Endothelial cell (in vitro differentiated cells): ENCODE measurements around the gene MSRB3. TPM values are rescaled to one million over a fixed set of nuclear protein-coding genes. Genes with fewer than 3 reads are reported as not detected.

Experiments used
- DNase-seq: peaks from one replicate; pipeline ENCODE4 v3.0.0; 2021; ENCODE audit warnings: low spot score
- H3K27ac Mint-ChIP-seq: one replicate; pipeline ENCODE4 v1.8.0; 2021; ENCODE audit warnings: mixed read lengths, inconsistent platforms; ENCODE audit not compliant: unreplicated experiment
- H3K27me3 Mint-ChIP-seq: one replicate; pipeline ENCODE4 v1.8.0; 2021; ENCODE audit warnings: mild to moderate bottlenecking, moderate library complexity, mixed read lengths, inconsistent platforms; ENCODE audit not compliant: unreplicated experiment
- H3K36me3 Mint-ChIP-seq: one replicate; pipeline ENCODE4 v1.8.0; 2021; ENCODE audit warnings: mild to moderate bottlenecking, low read depth, mixed read lengths, inconsistent platforms; ENCODE audit not compliant: unreplicated experiment
- H3K4me1 Mint-ChIP-seq: one replicate; pipeline ENCODE4 v1.8.0; 2021; ENCODE audit warnings: mild to moderate bottlenecking, mixed read lengths, inconsistent platforms; ENCODE audit not compliant: unreplicated experiment
- H3K4me3 Mint-ChIP-seq: one replicate; pipeline ENCODE4 v1.8.0; 2021; ENCODE audit warnings: mild to moderate bottlenecking, mixed read lengths, inconsistent platforms; ENCODE audit not compliant: unreplicated experiment
- H3K9me3 Mint-ChIP-seq: one replicate; pipeline ENCODE4 v1.8.0; 2021; ENCODE audit warnings: mixed read lengths, inconsistent platforms; ENCODE audit not compliant: unreplicated experiment
- CTCF ChIP-seq: fragments of 200-600 bp; sonication (generic); IDR thresholded peaks from one replicate; pipeline ENCODE4 v1.5.0; 2021; ENCODE audit warnings: antibody characterized with exemption; ENCODE audit not compliant: unreplicated experiment
- total RNA-seq: library from RNA; stranded (reverse); fragmentation: NEBNext Ultra II Directional; extraction: Animal tissue kit (Norgen Biotek cat#: 25700); gene quantifications from one replicate; pipeline ENCODE4 v1.2.1, GENCODE V29; 2021; ENCODE audit not compliant: unreplicated experiment

MSRB3 gene
- total RNA-seq, 1 donor from 2014 or later: 19.9 TPM

- no peak for TF ChIP-seq CTCF
Measured at GRCh38 chr12:65463082-65463481, 184.6 kb downstream of the MSRB3 start.

GRCh38 chr12:65463611-65464010 is 185.1 kb downstream of the MSRB3 start:
- Mint-ChIP-seq H3K27me3 (no peaks in the 10 kb centered on the region), H3K4me1 (no peaks in the 10 kb centered on the region)

More at GRCh38 chr12:65463082-65463481, 184.6 kb downstream of the MSRB3 start:
- no peaks in the 10 kb centered on the region for H3K27me3 Mint-ChIP-seq
- no peaks in the 10 kb centered on the region for H3K9me3 Mint-ChIP-seq
- H3K4me3 Mint-ChIP-seq: no peak overlapping the region
- no peak for DNase-seq
- H3K4me1 Mint-ChIP-seq: no peaks in the 10 kb centered on the region
- no peak overlapping the region for H3K27ac Mint-ChIP-seq
- no peaks in the 10 kb centered on the region for H3K36me3 Mint-ChIP-seq

GRCh38 chr12:65464930-65465329 is 186.4 kb downstream of the MSRB3 start:
- Mint-ChIP-seq H3K9me3 (no peaks in the 10 kb centered on the region), H3K27me3 (peaks cover 2% of the 10 kb centered on the region), H3K36me3 (no peaks in the 10 kb centered on the region), H3K27ac (no peak overlapping the region), H3K4me3 (no peak overlapping the region), H3K4me1 (no peaks in the 10 kb centered on the region)
- no peak for DNase-seq
- no peak for TF ChIP-seq CTCF

More at GRCh38 chr12:65463611-65464010, 185.1 kb downstream of the MSRB3 start:
- Mint-ChIP-seq H3K9me3 (no peaks in the 10 kb centered on the region), H3K4me3 (no peak overlapping the region), H3K36me3 (no peaks in the 10 kb centered on the region), H3K27ac (no peak overlapping the region)
- no peak for TF ChIP-seq CTCF
- no peak for DNase-seq

- TF ChIP-seq CTCF: no peak
- no peaks in the 10 kb centered on the region for H3K4me1 Mint-ChIP-seq
- peaks cover 3% of the 10 kb centered on the region for H3K36me3 Mint-ChIP-seq
- no peaks in the 10 kb centered on the region for H3K9me3 Mint-ChIP-seq
- DNase-seq: no peak
- no peak overlapping the region for H3K4me3 Mint-ChIP-seq
- no peak overlapping the region for H3K27ac Mint-ChIP-seq
- peaks cover 2% of the 10 kb centered on the region for H3K27me3 Mint-ChIP-seq
Measured at GRCh38 chr12:65465766-65466547, 187.5 kb downstream of the MSRB3 start.

- H3K36me3 Mint-ChIP-seq: peaks cover 3% of the 10 kb centered on the region
- DNase-seq: no peak
- H3K4me1 Mint-ChIP-seq: no peaks in the 10 kb centered on the region
- H3K9me3 Mint-ChIP-seq: no peaks in the 10 kb centered on the region
- H3K27ac Mint-ChIP-seq: no peak overlapping the region
- H3K27me3 Mint-ChIP-seq: peaks cover 2% of the 10 kb centered on the region
- no peak for TF ChIP-seq CTCF
- H3K4me3 Mint-ChIP-seq: no peak overlapping the region
Measured at GRCh38 chr12:65466911-65467310, 188.4 kb downstream of the MSRB3 start.
